ENCODE results near the gene CTIF.
"Not testable (repeated sequence)": the region's sequence is repeated elsewhere in the genome, so short reads cannot be mapped to it uniquely, and the experiment has no call there.

Gene CTIF

DNA sequence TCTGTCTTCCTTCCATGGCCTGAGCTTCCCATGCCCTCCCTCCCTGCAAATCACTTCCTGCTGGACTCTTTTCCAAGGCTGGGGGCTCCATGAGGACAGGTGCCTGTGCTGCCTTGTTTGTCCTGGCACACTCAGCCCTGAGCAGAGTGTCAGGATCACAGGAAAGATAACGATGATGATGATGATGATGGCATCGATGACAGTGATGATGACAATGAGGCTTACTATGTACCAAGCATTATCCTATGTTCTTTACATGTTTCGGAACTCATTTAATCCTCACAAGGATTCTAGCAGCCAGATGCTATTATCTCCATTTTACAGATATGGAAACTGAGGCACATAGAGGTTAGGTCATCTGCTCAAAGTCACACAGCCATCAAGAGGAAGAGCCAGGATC lies 170.0 kb downstream of the CTIF start:
- no peak for DNase-seq (ENCODE audit: low spot score)

DNA sequence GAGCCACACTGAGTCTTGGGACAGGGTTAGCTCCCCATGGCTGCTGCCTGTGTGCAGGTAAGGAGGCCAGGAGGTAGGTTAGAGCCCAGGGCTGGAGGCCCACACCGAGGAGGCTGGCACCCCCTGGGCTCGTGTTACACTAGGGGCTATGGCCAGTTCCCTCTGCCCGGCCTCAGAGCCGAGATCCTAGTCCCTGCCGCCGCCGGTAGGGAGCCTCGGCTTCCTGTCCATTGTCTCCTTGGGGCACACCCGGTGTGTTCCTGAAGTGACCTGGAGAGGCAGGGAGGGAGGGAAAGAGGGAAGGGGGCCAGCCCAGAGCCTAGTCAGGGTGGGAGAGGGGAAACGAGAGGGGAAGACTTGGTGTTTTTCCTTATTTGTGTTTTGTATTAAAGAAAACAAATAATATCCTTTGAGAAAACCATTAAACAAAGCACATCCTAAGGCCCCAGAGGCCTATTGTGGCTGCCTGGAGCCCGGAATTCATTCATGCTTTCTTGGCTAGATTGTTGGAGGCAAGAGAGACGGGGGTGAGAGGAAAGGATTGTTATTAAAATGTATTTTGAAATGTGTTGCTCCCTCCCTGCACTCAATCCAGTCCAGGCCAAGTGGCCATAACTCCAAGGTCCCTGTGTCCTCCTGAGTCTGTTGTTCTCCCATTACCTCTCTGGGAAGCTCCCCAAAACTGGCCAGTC lies 170.7 kb downstream of the CTIF start:
- DNase-seq (ENCODE audit: low spot score): no peak

DNA sequence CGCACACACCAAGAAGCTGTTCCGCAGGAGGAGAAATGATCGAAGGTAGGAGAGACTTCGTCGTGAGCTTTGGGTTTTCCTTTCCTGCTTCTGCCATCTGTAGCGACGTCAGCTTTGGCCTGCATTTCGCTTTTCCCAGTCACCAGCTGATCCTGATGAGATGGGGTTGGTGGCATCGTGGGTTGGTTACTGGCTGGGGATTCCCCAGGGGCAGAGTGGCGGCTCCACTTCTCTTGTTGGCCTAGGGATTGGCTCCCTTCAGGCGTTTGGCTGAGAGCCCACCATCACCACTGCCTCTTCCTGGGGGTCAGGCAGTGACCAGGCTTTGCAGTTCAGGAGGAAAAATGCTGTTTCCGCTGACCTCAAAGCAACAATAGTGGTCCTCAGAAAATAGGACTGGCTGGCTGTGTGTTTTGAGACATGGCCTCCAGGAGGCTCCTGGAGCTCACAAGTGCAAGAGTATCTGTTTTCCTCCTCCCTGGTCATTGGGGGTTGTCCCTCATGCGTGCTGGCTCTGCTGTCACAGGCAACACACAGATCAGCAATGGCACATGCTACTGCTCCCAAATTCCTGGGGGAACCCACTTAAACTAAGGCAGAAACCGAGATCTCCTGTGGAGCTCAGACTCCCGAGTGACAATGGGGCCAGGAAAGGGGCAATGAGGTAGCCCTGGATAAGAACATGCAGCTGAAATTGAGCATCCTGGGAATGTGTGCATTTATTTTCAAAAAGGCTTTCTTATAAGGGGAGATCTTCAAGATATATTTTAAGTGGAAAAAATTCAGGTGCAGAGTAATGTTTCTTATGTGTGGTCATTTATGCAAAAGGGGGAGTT lies 173.0 kb downstream of the CTIF start:
- DNase-seq (ENCODE audit: low spot score): no peak

DNA sequence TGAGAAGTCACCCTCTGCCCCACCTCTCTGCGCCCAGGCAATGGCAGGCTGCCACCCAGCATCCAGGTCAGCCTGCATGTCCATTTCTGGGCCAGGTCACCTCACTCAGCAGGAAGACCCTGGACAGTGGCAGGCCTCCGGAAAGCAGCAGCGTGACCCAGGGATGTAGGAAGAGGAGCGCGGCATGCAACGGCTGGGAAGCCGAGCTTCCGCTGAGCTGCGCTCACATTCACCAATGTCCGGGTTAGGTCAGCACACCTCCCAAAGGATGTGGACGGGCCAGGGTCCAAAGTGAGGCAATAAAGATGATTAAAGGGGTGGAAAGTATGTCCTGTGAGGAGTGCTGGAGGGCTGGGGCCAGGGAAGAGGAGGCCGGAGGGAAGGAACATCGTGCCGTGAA lies 174.5 kb downstream of the CTIF start:
- no peak for DNase-seq (ENCODE audit: low spot score)

- no peak for DNase-seq (ENCODE audit: low spot score)
These were observed 176.0 kb downstream of the CTIF start for GRCh38 chr18:48714873-48715272.

GRCh38 chr18:48715711-48716361 lies 177.0 kb downstream of the CTIF start:
- no peak for DNase-seq (ENCODE audit: low spot score)

- DNase-seq (ENCODE audit: low spot score): not testable (repeated sequence)
These were observed 178.4 kb downstream of the CTIF start for GRCh38 chr18:48717227-48717626.

DNA sequence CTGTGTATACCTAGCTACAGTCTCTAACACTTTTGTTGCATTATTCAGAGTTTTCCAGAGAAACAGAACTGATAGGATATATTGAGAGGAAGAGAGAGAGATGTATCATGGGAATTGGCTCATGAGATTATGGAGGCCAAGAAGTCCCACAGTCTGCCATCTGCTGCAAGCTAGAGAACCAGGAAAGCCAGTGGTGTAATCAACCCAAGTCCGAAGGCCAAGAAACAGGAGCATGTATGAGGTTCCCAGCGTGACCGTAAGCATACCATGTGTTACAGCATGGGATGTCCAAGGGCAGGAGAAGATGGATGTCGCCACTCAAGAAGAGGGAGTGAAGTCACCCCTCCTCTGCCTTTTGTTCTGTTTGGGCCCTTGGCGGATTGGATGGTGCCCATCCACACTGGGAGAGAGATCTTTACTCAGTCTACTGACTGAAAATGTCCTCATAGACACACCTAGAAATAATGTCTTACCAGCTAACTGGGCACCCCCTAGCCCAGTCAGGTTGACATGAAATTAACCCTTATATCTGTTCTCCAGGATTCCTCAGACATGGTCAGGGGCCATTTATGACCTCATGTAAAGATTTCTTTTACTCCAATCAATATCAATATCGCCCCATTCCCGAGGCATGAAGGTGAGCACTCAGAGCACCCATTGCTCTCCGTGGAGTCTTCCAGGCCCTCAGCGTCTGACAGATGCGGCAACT lies 179.6 kb downstream of the CTIF start:
- DNase-seq (ENCODE audit: low spot score): no peak

DNA sequence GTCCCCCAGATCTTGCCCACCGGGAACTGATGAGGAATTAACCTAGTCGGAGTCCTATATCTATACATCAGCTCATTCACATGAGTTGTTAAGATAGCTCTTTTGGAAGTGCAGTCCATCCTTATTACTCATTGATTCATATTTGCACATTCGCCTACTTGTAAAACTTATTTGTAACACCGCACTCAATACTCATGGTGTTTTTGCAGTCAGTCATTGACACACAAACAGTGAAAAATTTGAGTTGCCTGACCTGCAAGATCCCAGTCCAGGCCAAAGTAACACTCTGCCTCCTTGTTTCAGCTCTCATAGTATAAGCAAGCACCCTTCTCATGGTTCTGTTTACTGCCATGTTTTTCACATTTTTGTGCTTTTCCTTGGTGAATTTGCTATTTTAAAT lies 180.6 kb downstream of the CTIF start:
- DNase-seq (ENCODE audit: low spot score): no peak

DNA sequence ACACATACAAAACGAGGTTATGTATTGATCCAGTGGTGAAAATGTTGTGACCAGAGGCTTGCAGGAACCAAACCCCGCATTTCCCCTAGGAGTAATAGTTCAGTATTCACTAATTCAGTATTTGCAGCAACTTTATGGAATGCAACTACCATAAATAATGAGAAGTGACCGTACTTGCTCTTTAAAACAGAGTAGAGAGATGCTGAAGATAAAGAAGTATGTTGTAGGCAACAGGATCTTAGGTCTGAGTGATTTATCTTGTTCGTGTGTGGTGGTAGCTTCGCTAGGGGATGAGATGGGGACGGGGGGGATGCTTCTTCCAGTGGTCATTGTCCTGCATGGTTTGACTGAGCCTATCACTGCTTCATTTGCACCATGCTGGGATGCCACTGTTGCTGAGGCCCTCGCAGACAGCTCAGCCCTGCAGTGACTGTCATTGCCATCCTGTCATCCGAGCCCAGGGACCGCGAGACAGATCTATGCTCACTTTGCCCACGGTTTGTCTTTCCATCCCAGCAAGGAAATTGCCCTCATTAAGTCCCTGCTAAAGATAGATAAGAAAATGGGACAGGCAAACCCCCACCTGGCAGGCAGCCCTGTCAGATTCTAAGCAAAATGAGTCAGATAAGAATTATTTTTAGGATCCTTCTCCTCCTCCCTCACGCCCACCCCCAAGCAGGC lies 181.3 kb downstream of the CTIF start:
- DNase-seq (ENCODE audit: low spot score): no peak

- DNase-seq (ENCODE audit: low spot score): no peak
These were observed 181.8 kb downstream of the CTIF start for GRCh38 chr18:48720655-48721025.

- no peak for DNase-seq (ENCODE audit: low spot score)
These were observed 182.5 kb downstream of the CTIF start for GRCh38 chr18:48721312-48721711.

GRCh38 chr18:48723016-48723415 lies 184.2 kb downstream of the CTIF start:
- DNase-seq (ENCODE audit: low spot score): no peak

DNA sequence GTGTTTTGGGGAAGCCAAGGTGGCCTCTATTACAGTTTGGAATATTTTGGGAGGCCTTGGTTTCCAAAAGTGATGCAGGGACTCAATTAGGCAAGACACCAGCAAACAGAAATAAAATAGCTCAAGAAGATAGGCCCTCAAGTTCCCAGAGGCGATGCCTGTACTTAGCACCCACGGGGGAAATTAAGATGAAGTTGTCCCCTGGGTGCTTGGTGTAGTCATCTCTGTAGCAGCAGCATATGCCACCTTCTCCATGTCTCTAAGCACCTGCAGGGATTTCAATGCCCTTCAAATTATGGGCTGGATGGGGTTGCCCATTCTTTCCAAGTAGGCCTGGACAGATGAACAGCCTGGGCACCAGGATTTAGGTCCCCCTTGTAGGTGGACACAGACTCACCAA lies 185.0 kb downstream of the CTIF start:
- DNase-seq (ENCODE audit: low spot score): no peak

DNA sequence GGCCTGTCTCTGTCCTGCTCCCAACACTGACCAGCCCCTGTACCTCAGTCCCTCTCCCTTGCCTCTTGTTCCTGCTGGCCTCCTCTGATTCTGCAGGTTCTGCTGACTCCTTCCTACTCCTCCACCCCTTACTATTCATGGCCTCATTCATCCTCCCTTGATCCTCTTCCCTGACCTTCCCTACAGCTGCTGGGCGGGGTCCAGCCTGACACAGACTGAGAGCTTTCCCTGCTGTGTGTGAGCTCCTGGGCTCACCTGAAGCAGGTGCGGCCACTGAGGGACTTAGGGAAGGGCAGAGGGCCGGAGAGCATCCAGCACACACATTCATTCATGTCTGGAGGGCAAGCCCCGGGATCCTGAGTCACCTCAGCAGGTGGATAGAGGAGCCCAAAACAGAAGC lies 185.6 kb downstream of the CTIF start:
- DNase-seq (ENCODE audit: low spot score): no peak

- DNase-seq (ENCODE audit: low spot score): no peak
These were observed 186.1 kb downstream of the CTIF start for GRCh38 chr18:48724939-48725338.

GRCh38 chr18:48725562-48725961 lies 186.7 kb downstream of the CTIF start:
- DNase-seq (ENCODE audit: low spot score): no peak

DNA sequence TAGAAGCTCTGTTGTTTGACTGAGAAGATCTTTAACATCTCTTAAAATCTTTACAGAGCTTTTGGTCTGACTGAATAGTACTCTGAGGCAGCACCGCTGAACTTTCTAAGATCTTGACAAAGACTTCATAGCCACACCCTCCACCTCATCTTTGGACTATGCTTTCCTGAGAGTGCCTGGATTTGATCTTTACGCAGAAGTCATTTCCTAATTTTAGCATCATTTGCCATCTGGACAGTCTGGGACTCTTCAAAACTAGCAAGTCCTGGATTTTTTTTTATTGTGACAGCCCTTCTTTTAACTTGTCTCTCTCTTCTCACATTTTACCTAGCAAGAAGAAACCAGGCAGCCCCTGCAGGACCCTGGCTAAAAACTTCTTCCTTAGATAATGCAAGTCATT lies 188.8 kb downstream of the CTIF start:
- DNase-seq (ENCODE audit: low spot score): no peak

DNA sequence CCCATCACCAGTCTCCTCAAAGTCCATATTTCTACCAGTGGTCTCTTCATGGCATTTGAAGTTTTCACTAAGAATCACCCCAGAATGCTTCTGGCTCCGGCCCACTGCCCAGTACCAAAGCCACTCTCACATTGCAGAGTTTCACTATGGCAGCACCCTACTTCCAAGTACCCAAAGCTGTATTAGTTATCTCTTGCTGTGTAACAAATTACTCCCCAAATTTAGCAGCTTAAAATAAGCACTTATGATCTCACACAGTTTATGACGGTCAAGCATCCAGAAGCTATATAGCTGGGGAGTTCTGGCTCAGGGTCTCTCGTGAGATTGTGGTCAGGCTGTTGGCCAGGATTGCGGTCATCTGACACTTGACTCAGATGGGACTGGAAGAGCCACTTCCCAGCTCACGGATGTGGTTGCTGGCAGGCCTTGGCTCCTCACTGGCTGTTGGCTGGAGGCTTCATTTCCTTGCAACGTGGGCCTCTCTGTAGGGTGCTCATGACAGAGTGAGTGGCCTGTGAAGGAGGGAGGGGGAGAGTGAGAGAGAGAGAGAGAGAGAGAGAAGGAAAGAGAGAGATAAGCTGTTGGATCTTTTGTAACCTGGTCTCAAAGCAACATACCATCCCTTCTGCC lies 189.5 kb downstream of the CTIF start:
- DNase-seq (ENCODE audit: low spot score): no peak

DNA sequence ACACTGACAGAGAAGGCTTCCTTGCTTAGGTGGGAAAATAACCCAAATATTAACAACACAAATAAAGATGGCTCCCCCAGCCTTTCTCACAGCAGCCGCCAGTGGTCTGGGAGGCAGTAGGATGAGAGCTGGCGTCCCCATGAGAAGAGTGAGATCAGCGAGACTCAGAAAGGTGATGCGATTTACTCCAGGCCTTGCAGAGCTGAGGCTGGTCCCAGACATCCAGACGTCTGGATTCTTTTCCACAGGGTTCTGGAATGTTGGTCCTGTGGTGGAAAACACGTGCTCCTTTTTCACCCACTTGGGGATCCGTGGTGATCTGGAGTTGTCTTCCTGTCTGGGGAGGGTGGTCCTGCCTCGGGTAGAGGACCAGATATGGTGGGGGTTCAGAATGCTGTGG lies 190.6 kb downstream of the CTIF start:
- DNase-seq (ENCODE audit: low spot score): no peak

DNA sequence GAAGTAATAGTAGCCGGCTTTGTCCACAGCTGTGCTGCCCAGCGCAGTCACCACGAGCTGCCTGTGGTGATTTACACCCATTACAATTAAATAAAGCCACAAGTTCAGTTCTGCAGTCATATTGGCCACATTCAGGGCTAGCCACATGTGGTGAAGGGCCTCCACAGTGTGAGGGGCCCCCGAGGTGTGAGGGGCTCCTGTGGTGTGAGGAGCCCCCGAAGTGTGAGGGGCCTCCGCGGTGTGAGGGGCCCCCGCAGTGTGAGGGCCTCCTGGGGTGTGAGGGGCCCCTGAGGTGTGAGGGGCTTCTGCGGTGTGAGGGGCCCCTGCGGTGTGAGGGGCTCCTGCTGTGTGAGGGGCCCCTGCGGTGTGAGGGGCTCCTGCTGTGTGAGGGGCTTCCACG lies 191.2 kb downstream of the CTIF start:
- no peak for DNase-seq (ENCODE audit: low spot score)

Measured in hematopoietic multipotent progenitor cell treated with erythropoietin and hydrocortisone succinate and interleukin-3 and kit ligand, for 15 days (in vitro differentiated cells).